ENCODE data around the gene HOMER3. TPM values are rescaled to one million over a fixed set of nuclear protein-coding genes. Genes with fewer than 3 reads are reported as not detected.

Gene HOMER3
- total and polyA plus RNA-seq, 4 donors = 22.0 to 40.2 (median 24.2) TPM

GRCh38 chr19:18883526-18884304 lies 57.3 kb downstream of the HOMER3 start:
- ATAC-seq (ENCODE audit: insufficient read depth, low FRiP score) = no peak
- H3K27ac ChIP-seq (ENCODE audit: low read depth in 1 of 2, low read length in 1 of 2) = no peak overlapping the region
- H3K4me1 ChIP-seq (ENCODE audit: control insufficient read depth in 5 of 5, insufficient read depth in 5 of 5, low read length in 5 of 5) = no peaks in the 10 kb centered on the region
- H3K4me3 ChIP-seq = no peak overlapping the region
- DNase-seq = no peak
- TF ChIP-seq CTCF (IDR thresholded peaks at IDR 0.05; ENCODE audit: control extremely low read depth, extremely low read depth) = no peak
- H3K9me3 ChIP-seq (ENCODE audit: control insufficient read depth in 4 of 4, insufficient read depth in 3 of 4, low read length in 3 of 4) = no peaks in the 10 kb centered on the region
- 83 to 91% methylated on average over 30 of the region's 30 CpGs for WGBS, 2 donors
- no peaks in the 10 kb centered on the region for H3K36me3 ChIP-seq (ENCODE audit: control insufficient read depth in 4 of 4, insufficient read depth in 4 of 4, low read length in 4 of 4)
- H3K9ac ChIP-seq (ENCODE audit: insufficient read depth in 1 of 2, low read length in 2 of 2) = no peak overlapping the region
- no peaks in the 10 kb centered on the region for H3K27me3 ChIP-seq (ENCODE audit: control insufficient read depth in 3 of 3, insufficient read depth in 3 of 3, low read length in 2 of 3)

- H3K36me3 ChIP-seq (ENCODE audit: control insufficient read depth in 4 of 4, insufficient read depth in 4 of 4, low read length in 4 of 4) = peaks cover 0 to 7% (median 0%) of the 10 kb centered on the region in 4 donors
- H3K27ac ChIP-seq (ENCODE audit: low read depth in 1 of 2, low read length in 1 of 2) = no peak overlapping the region
- WGBS, 2 donors = 95 to 96% methylated on average over 7 of the region's 7 CpGs
- TF ChIP-seq CTCF (IDR thresholded peaks at IDR 0.05; ENCODE audit: control extremely low read depth, extremely low read depth) = no peak
- ATAC-seq (ENCODE audit: insufficient read depth, low FRiP score) (no peak), DNase-seq (no peak)
- H3K4me1 ChIP-seq (ENCODE audit: control insufficient read depth in 5 of 5, insufficient read depth in 5 of 5, low read length in 5 of 5) = no peaks in the 10 kb centered on the region
- peaks cover 0 to 4% (median 0%) of the 10 kb centered on the region in 4 donors for H3K9me3 ChIP-seq (ENCODE audit: control insufficient read depth in 4 of 4, insufficient read depth in 3 of 4, low read length in 3 of 4)
- no peak overlapping the region for H3K4me3 ChIP-seq
- H3K9ac ChIP-seq (ENCODE audit: insufficient read depth in 1 of 2, low read length in 2 of 2) = no peak overlapping the region
- H3K27me3 ChIP-seq (ENCODE audit: control insufficient read depth in 3 of 3, insufficient read depth in 3 of 3, low read length in 2 of 3) = no peaks in the 10 kb centered on the region
Measured at GRCh38 chr19:18881491-18881890, 59.5 kb downstream of the HOMER3 start.

- no peak for TF ChIP-seq CTCF (IDR thresholded peaks at IDR 0.05; ENCODE audit: control extremely low read depth, extremely low read depth)
- ATAC-seq (ENCODE audit: insufficient read depth, low FRiP score) = peak; percentile 19
- no peak for DNase-seq
Measured at GRCh38 chr19:18879579-18880373, 61.2 kb downstream of the HOMER3 start.

More at GRCh38 chr19:18879579-18880373, 61.2 kb downstream of the HOMER3 start:
- peaks cover 0 to 7% (median 0%) of the 10 kb centered on the region in 4 donors for H3K36me3 ChIP-seq (ENCODE audit: control insufficient read depth in 4 of 4, insufficient read depth in 4 of 4, low read length in 4 of 4)
- peaks cover 0 to 4% (median 0%) of the 10 kb centered on the region in 4 donors for H3K9me3 ChIP-seq (ENCODE audit: control insufficient read depth in 4 of 4, insufficient read depth in 3 of 4, low read length in 3 of 4)
- H3K27me3 ChIP-seq (ENCODE audit: control insufficient read depth in 3 of 3, insufficient read depth in 3 of 3, low read length in 2 of 3) = no peaks in the 10 kb centered on the region
- H3K4me3 ChIP-seq = no peak overlapping the region
- no peaks in the 10 kb centered on the region for H3K4me1 ChIP-seq (ENCODE audit: control insufficient read depth in 5 of 5, insufficient read depth in 5 of 5, low read length in 5 of 5)
- no peak overlapping the region for H3K27ac ChIP-seq (ENCODE audit: low read depth in 1 of 2, low read length in 1 of 2)
- H3K9ac ChIP-seq (ENCODE audit: insufficient read depth in 1 of 2, low read length in 2 of 2) = no peak overlapping the region
- WGBS, 2 donors = 75 to 90% methylated on average over 12 to 13 of the region's 13 CpGs

Other genes starting within 250 kb of the HOMER3 start
- 1 to 10 TPM in 1 of 2 donors, not detected in 1; 3.5 TPM for gene COMP, start 149.9 kb downstream of the HOMER3 start, total RNA-seq
- gene COMP, start 149.9 kb downstream of the HOMER3 start, polyA plus RNA-seq = 1 to 10 TPM; 1.7 to 2.4 TPM
- 10 to 100 TPM; 78.8 to 89.2 TPM for gene UPF1, start 109.3 kb downstream of the HOMER3 start, total RNA-seq
- gene UPF1, start 109.3 kb downstream of the HOMER3 start, polyA plus RNA-seq = 10 to 100 TPM; 48.3 to 50.1 TPM
- gene CERS1, start 45.1 kb downstream of the HOMER3 start, total RNA-seq = 1 to 10 TPM in 1 of 2 donors, under 1 TPM in 1; 0.55 to 1.7 TPM
- gene CERS1, start 45.1 kb downstream of the HOMER3 start, polyA plus RNA-seq = under 1 TPM; 0.14 to 0.16 TPM
- gene COPE, start 21.8 kb downstream of the HOMER3 start, total RNA-seq = 100 to 1,000 TPM in 1 of 2 donors, 10 to 100 TPM in 1; 94.1 to 265 TPM
- gene COPE, start 21.8 kb downstream of the HOMER3 start, polyA plus RNA-seq = 100 to 1,000 TPM; 285 to 365 TPM
- gene DDX49, start 21.5 kb downstream of the HOMER3 start, total RNA-seq = 10 to 100 TPM; 32.2 to 59.8 TPM
- gene DDX49, start 21.5 kb downstream of the HOMER3 start, polyA plus RNA-seq = 10 to 100 TPM; 52.6 to 69.1 TPM
- gene SUGP2, start 92.3 kb upstream of the HOMER3 start, total RNA-seq = 10 to 100 TPM; 55.2 to 73.4 TPM
- 10 to 100 TPM; 27.6 to 63.9 TPM for gene SUGP2, start 92.3 kb upstream of the HOMER3 start, polyA plus RNA-seq
- gene ARMC6, start 92.4 kb upstream of the HOMER3 start, total RNA-seq = 10 to 100 TPM; 23.5 to 33.1 TPM
- 10 to 100 TPM; 31.2 to 33.3 TPM for gene ARMC6, start 92.4 kb upstream of the HOMER3 start, polyA plus RNA-seq
- 10 to 100 TPM in 1 of 2 donors, 1 to 10 TPM in 1; 7.5 to 10.1 TPM for gene SLC25A42, start 122.8 kb upstream of the HOMER3 start, total RNA-seq
- 1 to 10 TPM; 5.8 to 6.4 TPM for gene SLC25A42, start 122.8 kb upstream of the HOMER3 start, polyA plus RNA-seq
- gene TMEM161A, start 197.3 kb upstream of the HOMER3 start, total RNA-seq = 10 to 100 TPM; 18.1 to 32.2 TPM
- 10 to 100 TPM; 18.9 to 27.4 TPM for gene TMEM161A, start 197.3 kb upstream of the HOMER3 start, polyA plus RNA-seq
- 1 to 10 TPM in 1 of 2 donors, under 1 TPM in 1; 0.63 to 1.8 TPM for gene MEF2B, start 229.0 kb upstream of the HOMER3 start, total RNA-seq
- gene MEF2B, start 229.0 kb upstream of the HOMER3 start, polyA plus RNA-seq = under 1 TPM; 0.44 to 0.59 TPM

Measured in lung (tissue), 12 donors.